Right kidney (tissue), 1 donor: ENCODE results near the gene LITAFD.

Experiments used
- DNase-seq: peaks from one replicate; pipeline ENCODE4 v3.0.0-alpha.2; 2016

The LITAFD gene

DNA sequence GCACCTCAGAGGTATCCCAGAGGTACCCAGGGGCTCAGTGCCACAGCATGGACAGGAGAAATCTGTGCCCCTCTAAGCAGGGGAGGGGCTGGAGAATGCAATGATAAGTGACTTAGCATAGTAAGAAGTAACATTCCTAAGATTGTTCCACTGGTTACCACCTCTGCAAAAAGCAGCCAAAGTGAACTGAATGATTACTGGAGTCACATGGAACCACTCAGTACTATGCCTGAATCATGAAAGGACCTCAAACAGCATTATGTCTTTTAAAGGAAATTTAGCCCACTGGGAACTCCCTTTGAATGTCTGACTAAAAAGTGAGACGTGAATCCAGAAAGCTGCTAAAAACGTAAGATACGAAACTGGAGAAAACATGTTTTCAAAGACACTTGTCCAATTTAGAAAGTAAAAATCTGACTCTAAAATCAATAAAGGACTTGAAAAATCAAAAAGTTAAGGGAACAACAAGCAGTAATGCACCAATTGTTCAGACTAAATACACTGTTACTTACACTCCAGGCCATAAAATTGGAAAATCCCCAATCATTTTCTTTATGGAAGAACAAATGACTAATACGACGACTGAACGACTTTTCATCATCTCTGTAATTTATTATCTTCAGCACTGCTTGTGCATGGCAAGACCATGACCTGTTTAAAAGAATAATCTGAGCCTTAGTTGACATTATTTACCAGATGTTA is 38.6 kb downstream of the LITAFD start:
- no peak for DNase-seq

DNA sequence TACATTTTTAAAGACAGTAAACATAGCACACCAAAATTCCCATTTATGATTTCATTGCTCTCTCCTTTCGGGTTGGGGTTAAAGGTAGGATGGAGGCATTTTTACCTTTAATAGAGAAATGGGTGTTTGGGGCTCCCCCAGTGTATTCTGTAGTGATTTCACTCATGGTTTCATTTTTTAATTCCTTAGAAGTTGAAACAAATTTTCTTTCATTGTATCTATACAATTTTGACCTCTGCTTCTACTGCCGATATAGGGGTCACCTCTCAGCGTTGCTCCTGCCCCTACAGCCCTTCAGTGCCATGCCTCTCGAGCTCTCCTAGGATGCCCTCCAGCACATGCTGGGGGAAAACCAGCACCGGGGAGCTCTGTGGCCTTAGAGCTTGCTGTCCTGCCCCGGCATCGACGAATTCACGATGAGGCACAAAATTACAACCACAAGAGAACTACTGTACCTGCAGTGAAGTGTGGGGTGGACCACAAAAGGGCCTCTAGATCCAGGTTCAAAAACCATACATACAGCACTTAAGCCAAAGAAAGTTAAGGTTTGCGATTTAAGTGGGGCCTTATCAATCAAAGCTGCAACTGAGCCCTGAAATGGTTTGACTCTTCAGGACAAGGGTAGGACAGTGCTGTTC is 39.3 kb downstream of the LITAFD start:
- no peak for DNase-seq

DNA sequence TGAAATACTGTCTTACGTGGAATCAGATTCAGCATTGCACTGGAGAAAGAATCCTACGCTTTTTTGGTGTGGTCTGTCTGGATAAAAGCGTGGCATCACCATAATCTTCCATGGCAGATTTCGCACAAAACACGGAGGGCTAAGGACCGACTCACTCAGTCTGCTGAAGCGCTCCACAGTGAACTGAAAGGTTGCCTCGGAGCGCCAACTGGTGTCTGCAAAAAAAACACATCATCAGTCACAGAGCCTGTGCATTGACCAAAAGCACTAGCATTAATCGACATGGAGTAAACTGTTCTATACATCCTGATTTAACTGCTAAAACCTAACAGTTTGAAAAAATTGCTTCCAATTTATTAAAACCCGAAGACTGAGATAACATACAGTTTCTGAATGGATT is 41.0 kb downstream of the LITAFD start:
- no peak for DNase-seq

GRCh38 chr16:8924214-8924613 is 42.1 kb downstream of the LITAFD start:
- DNase-seq, result no peak

- DNase-seq, result no peak
Observed at GRCh38 chr16:8925455-8925854, 43.3 kb downstream of the LITAFD start.

DNA sequence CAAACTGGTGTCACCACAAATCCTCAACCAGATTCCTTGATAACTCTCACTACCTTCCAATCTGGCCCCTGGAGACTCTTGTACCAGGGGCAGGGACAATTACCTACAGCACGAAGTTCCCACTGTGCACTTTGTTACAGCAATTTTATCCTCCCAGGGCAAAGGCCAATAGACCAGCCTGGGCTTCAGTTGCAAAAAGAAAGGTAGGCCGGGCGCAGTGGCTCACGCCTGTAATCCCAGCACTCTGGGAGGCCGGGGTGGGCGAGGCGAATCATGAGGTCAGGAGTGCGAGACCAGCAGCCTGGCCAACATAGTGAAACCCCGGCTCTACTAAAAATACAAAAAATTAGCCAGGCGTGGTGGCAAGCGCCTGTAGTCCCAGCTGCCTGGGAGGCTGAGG is 44.7 kb downstream of the LITAFD start:
- DNase-seq, result no peak

- no peak for DNase-seq
Observed at GRCh38 chr16:8928467-8928957, 46.4 kb downstream of the LITAFD start.

DNA sequence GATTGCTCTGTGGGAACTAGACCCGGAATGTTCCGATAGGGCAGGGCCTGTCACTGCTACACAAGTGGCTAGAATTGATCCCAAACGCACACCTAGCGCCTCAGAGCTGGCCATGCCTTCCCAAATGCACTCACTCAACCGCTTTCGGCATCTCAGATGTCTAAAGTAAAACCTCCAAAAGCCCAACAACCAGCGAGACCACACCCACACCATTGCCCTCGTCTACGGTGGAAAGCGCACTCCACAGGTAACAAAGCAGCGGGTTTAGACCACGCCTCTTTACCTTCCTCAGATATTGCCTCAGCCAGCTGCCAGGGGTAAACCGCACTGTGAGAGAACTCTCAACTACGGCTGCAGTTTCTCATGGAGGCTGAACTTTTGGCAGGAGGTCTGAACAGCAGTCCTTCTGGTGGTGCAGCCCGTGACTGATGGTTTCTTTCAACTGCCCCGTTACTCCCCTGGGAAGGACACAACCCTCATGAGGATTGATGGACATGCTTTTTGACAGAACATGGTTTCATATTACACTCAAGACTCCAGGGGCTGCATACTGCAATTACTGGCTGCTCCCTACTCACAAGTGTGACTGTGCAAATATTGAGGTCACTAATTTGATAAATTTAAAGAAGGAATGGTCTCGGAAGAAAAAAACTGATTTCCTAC is 47.1 kb downstream of the LITAFD start:
- no peak for DNase-seq

DNA sequence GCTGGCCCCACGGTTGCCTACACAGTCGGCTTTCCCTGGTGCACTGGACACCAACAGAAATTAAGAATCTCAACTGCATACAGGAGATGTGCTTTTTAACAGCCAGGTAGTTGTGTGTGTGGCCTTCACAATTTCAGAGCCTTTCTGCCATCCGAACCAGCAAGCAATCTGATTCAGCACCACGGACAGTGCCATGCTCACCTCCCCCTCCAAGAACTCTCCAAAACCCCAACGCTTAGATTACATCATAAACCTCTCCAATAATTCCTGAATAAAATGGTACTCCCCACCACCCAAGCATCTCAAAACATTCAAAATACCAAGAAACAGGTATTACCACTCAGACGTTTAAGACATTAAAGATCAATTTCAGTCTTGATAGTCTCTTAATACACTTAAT is 49.7 kb downstream of the LITAFD start:
- DNase-seq, result peak; percentile 29

DNA sequence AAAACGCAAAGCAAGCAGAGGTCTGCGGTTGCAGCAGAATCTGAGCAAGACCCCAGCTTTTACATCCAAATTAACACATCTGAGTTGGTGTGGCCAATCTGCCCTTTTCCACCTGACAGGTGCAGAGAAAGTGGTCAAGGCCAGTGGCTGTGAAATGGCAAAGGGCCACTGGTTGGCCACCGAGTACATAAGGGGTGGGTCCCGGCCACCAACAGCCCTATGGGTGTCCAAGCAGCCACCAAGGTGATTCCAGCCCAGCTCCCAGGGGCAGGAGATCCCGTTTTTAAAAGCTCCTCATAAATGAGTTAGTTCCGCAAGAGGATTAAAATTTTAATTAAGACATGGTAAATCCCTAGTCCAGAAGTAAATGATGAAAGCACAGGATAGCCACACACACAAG is 52.5 kb downstream of the LITAFD start:
- no peak for DNase-seq
